ENCODE data around the gene ZSWIM3.
A peak's percentile ranks its signal among the peaks of the same experiment; 100 is the strongest.

The ZSWIM3 gene

DNA sequence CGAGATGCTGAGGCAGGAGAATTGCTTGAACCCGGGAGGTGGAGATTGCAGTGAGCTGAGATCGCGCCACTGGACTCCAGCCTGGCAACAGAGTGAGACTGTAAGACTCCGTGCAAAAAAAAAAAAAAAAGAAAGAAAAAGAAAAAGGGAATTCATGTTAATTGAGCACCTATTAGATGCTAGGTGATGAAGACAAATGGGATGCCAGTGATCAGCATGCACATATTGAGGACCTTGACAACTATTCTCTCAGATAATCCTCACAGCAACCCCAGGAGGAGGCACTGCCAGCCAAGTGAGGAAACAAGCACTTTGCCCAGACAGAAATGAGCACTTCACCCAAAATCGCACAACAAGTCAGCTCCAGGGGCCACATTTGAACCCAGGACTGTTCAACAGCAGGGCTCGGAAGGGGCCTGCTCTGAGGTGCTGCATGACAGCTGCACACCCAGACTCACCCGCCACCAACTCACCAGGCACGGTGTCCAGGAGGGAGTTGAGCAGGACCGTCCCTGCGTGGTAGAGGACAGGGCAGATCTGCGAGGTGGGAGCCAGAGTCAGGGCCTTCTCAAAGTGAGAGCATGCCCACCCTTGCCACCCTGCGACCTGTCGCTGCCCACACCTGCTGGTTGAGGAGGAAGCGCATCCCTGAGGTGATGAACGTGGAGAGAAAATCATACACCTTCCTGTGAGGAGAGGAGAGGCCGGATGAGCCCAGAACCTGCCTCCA is 50.0 kb downstream of the ZSWIM3 start:
- no peaks in the 10 kb centered on the region for H3K9me3 ChIP-seq
- no peak overlapping the region for H3K27ac ChIP-seq
- H3K4me1 ChIP-seq: peaks cover 0 to 14% (median 14%) of the 10 kb centered on the region in 4 donors
- peaks cover 0 to 9% (median 4%) of the 10 kb centered on the region in 3 donors for H3K36me3 ChIP-seq
- intact Hi-C loops (cut with DNase I; ENCODE audit: low total_unique reads): no loop called here
- peaks cover 0 to 2% of the 10 kb centered on the region in 2 donors for H3K27me3 ChIP-seq
- no peak for DNase-seq
- TF ChIP-seq, protein P1, sequence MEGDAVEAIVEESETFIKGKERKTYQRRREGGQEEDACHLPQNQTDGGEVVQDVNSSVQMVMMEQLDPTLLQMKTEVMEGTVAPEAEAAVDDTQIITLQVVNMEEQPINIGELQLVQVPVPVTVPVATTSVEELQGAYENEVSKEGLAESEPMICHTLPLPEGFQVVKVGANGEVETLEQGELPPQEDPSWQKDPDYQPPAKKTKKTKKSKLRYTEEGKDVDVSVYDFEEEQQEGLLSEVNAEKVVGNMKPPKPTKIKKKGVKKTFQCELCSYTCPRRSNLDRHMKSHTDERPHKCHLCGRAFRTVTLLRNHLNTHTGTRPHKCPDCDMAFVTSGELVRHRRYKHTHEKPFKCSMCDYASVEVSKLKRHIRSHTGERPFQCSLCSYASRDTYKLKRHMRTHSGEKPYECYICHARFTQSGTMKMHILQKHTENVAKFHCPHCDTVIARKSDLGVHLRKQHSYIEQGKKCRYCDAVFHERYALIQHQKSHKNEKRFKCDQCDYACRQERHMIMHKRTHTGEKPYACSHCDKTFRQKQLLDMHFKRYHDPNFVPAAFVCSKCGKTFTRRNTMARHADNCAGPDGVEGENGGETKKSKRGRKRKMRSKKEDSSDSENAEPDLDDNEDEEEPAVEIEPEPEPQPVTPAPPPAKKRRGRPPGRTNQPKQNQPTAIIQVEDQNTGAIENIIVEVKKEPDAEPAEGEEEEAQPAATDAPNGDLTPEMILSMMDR (IDR thresholded peaks at IDR 0.05): no peak
- no peak overlapping the region for H3K4me3 ChIP-seq

DNA sequence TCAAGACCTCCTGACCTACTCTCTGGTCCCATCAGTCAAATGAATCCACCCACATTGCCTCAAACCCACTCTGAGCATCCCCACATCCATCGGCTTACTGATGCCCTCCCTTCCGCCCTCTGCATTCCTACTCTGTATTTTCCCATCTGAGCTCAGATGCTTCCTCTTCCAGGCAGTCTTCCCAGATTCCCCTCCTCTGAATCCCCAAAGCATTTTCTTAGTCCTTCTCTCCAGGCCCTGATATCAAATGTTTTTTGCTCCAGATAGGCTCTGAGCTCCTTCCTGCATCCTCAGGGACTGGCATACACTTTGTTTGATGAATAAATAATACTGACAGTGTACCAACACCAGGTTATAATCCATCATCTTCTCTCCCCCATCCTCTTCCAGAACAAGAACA is 50.7 kb downstream of the ZSWIM3 start:
- TF ChIP-seq, protein P1 (IDR thresholded peaks at IDR 0.05): no peak

DNA sequence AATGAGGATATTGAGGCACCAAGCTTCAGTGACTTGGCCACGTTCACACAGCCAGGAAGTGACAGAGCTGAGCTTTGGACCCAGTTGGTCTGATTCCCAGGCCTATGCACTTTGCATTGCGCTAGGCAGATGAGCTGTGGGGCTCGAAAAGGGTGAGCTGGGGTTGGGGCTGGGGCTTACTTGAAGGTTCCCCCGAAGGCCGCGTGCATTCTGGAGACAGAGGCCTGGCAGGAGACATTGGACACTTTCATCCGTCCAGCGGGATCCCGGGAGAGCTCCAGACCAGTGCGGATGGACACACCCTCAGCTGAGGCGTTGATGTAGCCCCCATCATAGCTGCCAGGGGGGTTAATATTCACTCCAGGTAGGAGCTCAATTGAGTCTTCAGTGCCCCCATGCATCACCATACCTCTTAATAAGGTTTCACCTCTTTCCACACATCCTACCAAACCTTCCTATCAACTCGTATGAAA is 52.0 kb downstream of the ZSWIM3 start:
- no peak for DNase-seq
- peaks cover 0 to 20% (median 20%) of the 10 kb centered on the region in 4 donors for H3K4me1 ChIP-seq
- H3K36me3 ChIP-seq: peaks cover 0 to 8% (median 3%) of the 10 kb centered on the region in 3 donors
- no peak overlapping the region for H3K27ac ChIP-seq
- TF ChIP-seq, protein P1 (IDR thresholded peaks at IDR 0.05): no peak
- H3K9me3 ChIP-seq: no peaks in the 10 kb centered on the region
- intact Hi-C loops (cut with DNase I; ENCODE audit: low total_unique reads): no loop called here
- no peak overlapping the region for H3K4me3 ChIP-seq
- H3K27me3 ChIP-seq: peaks cover 0 to 13% of the 10 kb centered on the region in 2 donors

More for the DNA sequence above, 50.7 kb downstream of the ZSWIM3 start:
- intact Hi-C loops (cut with DNase I; ENCODE audit: low total_unique reads): no loop called here
- H3K36me3 ChIP-seq: peaks cover 0 to 9% (median 4%) of the 10 kb centered on the region in 3 donors
- no peak overlapping the region for H3K4me3 ChIP-seq
- peaks cover 0 to 9% of the 10 kb centered on the region in 2 donors for H3K27me3 ChIP-seq
- peaks cover 0 to 20% (median 20%) of the 10 kb centered on the region in 4 donors for H3K4me1 ChIP-seq
- no peak for DNase-seq
- no peaks in the 10 kb centered on the region for H3K9me3 ChIP-seq
- H3K27ac ChIP-seq: no peak overlapping the region

DNA sequence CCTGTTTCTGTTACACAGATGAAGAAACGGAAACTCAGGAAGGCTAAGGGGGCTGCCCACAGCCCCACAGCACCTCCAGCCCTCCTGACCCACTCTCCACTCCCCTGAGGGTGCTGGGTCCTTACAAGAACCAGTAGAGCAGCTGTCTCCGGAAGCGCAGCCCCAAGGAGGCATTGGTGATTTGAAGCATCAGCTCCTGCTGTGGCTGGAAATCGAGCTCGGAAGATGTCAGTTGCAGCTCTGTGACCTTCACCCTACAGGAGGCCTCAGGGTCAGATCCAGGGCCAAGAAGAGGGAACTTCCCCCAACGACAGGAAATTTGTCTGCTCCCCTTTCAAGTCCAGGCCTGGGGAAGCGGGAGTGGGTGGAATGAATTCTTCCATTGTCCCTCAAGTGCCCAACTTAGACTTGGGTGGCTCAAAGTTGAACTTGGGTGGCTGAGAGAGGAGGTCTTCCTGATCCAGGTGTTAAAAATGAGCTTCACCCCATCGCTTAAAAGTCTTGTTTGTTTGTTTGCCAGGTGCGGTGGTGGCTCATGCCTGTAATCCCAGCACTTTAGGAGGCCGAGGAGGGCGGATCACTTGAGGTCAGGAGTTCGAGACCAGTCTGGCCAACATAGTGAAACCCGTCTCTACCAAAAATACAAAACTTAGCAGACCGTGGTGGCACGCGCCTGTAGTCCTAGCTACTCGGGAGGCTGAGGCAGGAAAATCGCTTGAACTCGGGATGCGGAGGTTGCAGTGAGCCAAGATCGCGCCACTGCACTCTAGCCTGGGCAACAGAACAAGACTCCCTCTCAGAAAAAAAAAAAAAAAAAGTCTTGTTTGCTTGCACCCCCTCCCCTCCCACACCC is 52.6 kb downstream of the ZSWIM3 start:
- H3K4me1 ChIP-seq: peaks cover 0 to 20% (median 20%) of the 10 kb centered on the region in 4 donors
- peaks cover 0 to 13% of the 10 kb centered on the region in 2 donors for H3K27me3 ChIP-seq
- no peaks in the 10 kb centered on the region for H3K9me3 ChIP-seq
- TF ChIP-seq, protein P1 (IDR thresholded peaks at IDR 0.05): no peak
- H3K4me3 ChIP-seq: peak overlapping the region; percentile 17 to 58
- intact Hi-C loops (cut with DNase I; ENCODE audit: low total_unique reads): no loop called here
- H3K36me3 ChIP-seq: peaks cover 0 to 2% (median 0%) of the 10 kb centered on the region in 3 donors
- DNase-seq: no peak
- H3K27ac ChIP-seq: peak overlapping the region in 1 of 2 donors; percentile 38

DNA sequence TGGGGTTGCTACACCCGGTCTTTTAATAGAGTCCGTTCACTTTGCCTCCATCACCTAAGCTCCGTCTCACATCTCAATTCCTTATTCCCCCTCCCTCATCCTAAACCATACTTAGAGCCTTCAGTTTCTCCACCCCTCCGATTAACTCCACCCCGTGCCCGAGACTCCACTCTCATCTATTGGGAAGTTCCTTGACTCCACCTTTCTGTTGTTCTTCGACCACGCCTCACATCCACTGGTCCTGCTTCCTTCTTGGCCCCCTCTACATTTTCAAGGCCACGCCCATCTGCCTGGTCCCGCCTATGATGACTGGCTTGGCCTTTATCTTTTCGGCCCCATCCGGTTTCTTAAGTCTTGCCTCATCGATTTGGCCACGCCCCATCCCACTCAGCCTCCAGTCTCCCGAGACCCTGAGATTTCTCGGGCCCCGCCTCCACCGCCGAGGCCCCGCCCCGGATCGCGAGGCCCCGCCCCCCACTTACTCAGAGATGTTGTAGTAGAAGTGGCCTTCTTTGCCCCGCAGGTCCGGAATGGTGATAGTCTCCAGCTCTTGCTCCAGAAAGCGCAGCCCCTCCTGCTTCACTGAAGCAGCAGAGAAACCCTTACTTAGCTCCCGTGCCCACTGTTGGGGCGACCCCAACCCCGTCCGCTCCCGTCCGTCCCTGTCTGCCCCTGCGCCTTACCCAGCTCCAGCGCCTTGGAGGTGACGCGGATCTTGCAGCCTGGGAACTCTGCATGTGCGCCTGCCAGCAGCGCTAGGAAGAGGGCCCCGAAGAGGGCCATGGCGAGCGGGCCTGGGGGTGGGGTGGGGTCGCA is 53.5 kb downstream of the ZSWIM3 start:
- peaks cover 0 to 20% (median 20%) of the 10 kb centered on the region in 4 donors for H3K4me1 ChIP-seq
- peak; percentile 99 for DNase-seq
- H3K4me3 ChIP-seq: peak overlapping the region; percentile 50 to 58
- peak overlapping the region; percentile 38 to 72 for H3K27ac ChIP-seq
- intact Hi-C loops (cut with DNase I; ENCODE audit: low total_unique reads): no loop called here
- H3K27me3 ChIP-seq: peaks cover 0 to 13% of the 10 kb centered on the region in 2 donors
- no peaks in the 10 kb centered on the region for H3K9me3 ChIP-seq
- no peaks in the 10 kb centered on the region for H3K36me3 ChIP-seq
- TF ChIP-seq, protein P1 (IDR thresholded peaks at IDR 0.05): no peak
